Nephron progenitor cell (in vitro differentiated cells): Measurements from ENCODE around the gene MMS19.

Experiments used
- DNase-seq: peaks from one replicate; pipeline ENCODE4 v3.0.0; 2021
- H3K27ac Mint-ChIP-seq: 2 replicates; pipeline ENCODE4 v1.8.0; 2021; ENCODE audit warnings: mild to moderate bottlenecking, moderate library complexity, mixed read lengths
- H3K27me3 Mint-ChIP-seq: 2 replicates; pipeline ENCODE4 v1.8.0; 2021; ENCODE audit warnings: mild to moderate bottlenecking, low read depth, mixed read lengths; ENCODE audit not compliant: poor library complexity
- H3K36me3 Mint-ChIP-seq: 2 replicates; pipeline ENCODE4 v1.8.0; 2021; ENCODE audit warnings: low read depth, mixed read lengths
- H3K4me1 Mint-ChIP-seq: 2 replicates; pipeline ENCODE4 v1.8.0; 2021; ENCODE audit warnings: mixed read lengths
- H3K4me3 Mint-ChIP-seq: 2 replicates; pipeline ENCODE4 v1.8.0; 2021; ENCODE audit warnings: mild to moderate bottlenecking, moderate library complexity, mixed read lengths
- H3K9me3 Mint-ChIP-seq: 2 replicates; pipeline ENCODE4 v1.8.0; 2021; ENCODE audit warnings: mild to moderate bottlenecking, moderate library complexity, mixed read lengths
- TF ChIP-seq, protein P1 (sequence below): fragments of 200-600 bp; sonication (generic); IDR thresholded peaks from 2 replicates; pipeline ENCODE4 v1.5.0; 2021; ENCODE audit warnings: antibody characterized with exemption

MMS19 gene

DNA sequence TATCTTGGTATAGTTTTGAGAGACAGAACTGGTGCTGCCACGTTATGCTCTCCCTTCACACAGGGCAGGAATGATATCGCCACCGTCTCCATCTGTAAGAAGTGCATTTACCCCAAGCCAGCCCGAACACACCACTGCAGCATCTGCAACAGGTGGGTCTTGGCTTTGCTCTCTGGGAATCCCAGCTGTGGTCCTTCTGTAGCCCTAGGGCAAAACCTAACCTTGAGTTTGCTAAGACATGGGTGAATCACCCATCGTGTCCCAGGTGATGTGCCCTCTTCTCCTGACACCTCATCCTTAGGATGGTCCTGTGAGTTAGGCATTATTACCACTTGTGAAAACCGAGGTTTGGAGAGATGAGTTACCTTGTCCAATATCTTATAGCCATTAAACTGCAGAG lies 45.9 kb downstream of the MMS19 start:
- DNase-seq, result no peak
- no peaks in the 10 kb centered on the region for H3K9me3 Mint-ChIP-seq
- H3K4me3 Mint-ChIP-seq, result no peak overlapping the region
- H3K36me3 Mint-ChIP-seq, result peaks cover 56% of the 10 kb centered on the region
- peaks cover 27% of the 10 kb centered on the region for H3K4me1 Mint-ChIP-seq
- no peaks in the 10 kb centered on the region for H3K27me3 Mint-ChIP-seq
- TF ChIP-seq, protein P1, sequence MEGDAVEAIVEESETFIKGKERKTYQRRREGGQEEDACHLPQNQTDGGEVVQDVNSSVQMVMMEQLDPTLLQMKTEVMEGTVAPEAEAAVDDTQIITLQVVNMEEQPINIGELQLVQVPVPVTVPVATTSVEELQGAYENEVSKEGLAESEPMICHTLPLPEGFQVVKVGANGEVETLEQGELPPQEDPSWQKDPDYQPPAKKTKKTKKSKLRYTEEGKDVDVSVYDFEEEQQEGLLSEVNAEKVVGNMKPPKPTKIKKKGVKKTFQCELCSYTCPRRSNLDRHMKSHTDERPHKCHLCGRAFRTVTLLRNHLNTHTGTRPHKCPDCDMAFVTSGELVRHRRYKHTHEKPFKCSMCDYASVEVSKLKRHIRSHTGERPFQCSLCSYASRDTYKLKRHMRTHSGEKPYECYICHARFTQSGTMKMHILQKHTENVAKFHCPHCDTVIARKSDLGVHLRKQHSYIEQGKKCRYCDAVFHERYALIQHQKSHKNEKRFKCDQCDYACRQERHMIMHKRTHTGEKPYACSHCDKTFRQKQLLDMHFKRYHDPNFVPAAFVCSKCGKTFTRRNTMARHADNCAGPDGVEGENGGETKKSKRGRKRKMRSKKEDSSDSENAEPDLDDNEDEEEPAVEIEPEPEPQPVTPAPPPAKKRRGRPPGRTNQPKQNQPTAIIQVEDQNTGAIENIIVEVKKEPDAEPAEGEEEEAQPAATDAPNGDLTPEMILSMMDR, result no peak
- H3K27ac Mint-ChIP-seq, result peak overlapping the region; percentile 88

DNA sequence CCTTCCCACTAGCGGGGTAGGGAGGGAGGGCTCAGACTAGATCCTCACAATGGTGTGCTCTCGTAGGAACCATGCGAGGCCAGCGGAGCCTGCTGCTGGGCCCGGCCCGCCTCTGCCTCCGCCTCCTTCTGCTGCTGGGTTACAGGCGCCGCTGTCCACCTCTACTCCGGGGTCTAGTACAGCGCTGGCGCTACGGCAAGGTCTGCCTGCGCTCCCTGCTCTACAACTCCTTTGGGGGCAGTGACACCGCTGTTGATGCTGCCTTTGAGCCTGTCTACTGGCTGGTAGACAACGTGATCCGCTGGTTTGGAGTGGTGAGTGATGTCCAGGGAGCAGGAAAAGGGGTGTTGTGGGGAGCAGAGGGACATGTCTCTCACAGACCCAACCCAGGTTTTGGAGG lies 46.6 kb downstream of the MMS19 start:
- TF ChIP-seq, protein P1, result no peak
- peak overlapping the region; percentile 36 for H3K27ac Mint-ChIP-seq
- peaks cover 49% of the 10 kb centered on the region for H3K36me3 Mint-ChIP-seq
- H3K4me1 Mint-ChIP-seq, result peaks cover 34% of the 10 kb centered on the region
- H3K4me3 Mint-ChIP-seq, result no peak overlapping the region
- no peaks in the 10 kb centered on the region for H3K27me3 Mint-ChIP-seq
- DNase-seq, result no peak
- no peaks in the 10 kb centered on the region for H3K9me3 Mint-ChIP-seq

DNA sequence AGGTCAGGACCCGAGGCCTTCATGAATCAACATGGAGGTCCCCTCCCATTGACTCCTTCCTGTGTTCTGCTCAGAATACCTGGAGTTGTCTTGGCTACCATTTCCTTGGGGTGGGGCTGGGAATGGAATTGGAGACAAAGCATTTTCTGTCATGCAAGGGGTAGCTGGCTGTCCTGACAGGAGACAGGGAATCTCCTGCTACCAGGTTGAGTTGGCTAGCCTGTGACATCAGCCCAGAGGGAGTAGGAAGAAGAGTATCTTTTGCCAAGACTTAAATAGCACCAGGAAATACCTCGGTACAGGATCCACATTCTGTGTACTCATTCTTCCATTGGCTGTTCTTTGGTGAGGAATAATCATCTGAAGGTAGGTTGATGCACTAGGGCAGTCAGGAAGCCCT lies 47.4 kb downstream of the MMS19 start:
- DNase-seq, result no peak
- TF ChIP-seq, protein P1, result no peak
- peaks cover 34% of the 10 kb centered on the region for H3K4me1 Mint-ChIP-seq
- no peaks in the 10 kb centered on the region for H3K27me3 Mint-ChIP-seq
- H3K9me3 Mint-ChIP-seq, result no peaks in the 10 kb centered on the region
- peaks cover 46% of the 10 kb centered on the region for H3K36me3 Mint-ChIP-seq
- no peak overlapping the region for H3K4me3 Mint-ChIP-seq
- peak overlapping the region; percentile 91 for H3K27ac Mint-ChIP-seq

DNA sequence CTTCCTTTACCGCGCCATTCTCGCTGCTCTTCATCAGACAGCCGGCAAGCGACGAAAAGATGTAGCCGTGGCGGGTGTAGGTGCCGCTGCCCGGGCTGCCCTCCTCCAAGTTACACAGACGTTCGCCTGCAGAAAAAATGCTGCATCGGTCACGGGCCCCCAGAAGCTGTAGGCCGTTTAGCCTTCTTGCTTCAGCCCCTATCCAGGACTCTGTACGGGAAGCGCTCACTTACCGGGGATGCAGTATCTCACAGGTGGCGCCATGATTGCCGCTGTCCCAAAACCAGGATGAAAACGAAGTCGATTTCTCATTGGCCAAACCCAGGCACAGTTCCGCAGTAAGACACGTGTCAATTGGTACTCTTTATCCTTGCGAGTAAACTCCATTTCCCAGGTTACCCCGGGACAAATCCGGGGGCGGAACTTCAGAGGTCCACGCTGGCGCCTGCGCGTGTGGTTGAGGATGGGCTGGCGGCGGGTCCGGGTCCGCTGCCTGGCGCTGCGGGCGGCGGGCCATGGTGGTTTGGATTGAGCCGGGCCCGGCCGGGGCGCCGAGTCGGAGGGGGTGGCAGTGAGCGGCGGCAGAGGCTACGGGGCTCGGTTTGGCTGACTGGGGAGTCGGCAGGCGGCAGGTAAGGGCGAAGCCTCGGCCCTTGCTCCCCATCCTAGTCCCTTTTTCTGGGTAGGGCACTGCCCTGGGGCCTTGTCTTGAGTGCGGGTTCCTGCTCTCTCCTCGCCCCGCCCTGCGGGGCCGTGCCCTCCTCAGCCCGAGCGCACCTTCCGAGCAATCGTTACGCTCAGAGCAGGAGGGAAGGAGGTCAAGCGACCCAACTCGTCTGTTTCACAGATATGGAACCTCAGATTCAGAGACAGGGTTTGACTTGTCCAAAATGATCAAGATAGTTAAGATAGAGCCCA lies 52.2 kb downstream of the MMS19 start, which contains the start of the genes EXOSC1 and ZDHHC16:
Gene EXOSC1, minus strand, starts transcription at position 285 of the 918 bp plus-strand sequence. Its CDS starts 21 bp downstream, at position 264.
Gene ZDHHC16, plus strand, starts transcription at position 454 of the 918 bp plus-strand sequence. CDS start 5,501 bp downstream, outside the sequence.
- H3K27ac Mint-ChIP-seq, result peak within 1 kb of the TSS; percentile 82
- peaks cover 47% of the 10 kb centered on the region for H3K4me1 Mint-ChIP-seq
- peak within 1 kb of the TSS; percentile 96 for H3K4me3 Mint-ChIP-seq
- peaks cover 32% of the 10 kb centered on the region for H3K36me3 Mint-ChIP-seq
- no peaks in the 10 kb centered on the region for H3K9me3 Mint-ChIP-seq
- TF ChIP-seq, protein P1, result no peak
- no peaks in the 10 kb centered on the region for H3K27me3 Mint-ChIP-seq
- DNase-seq, result peak; percentile 91

DNA sequence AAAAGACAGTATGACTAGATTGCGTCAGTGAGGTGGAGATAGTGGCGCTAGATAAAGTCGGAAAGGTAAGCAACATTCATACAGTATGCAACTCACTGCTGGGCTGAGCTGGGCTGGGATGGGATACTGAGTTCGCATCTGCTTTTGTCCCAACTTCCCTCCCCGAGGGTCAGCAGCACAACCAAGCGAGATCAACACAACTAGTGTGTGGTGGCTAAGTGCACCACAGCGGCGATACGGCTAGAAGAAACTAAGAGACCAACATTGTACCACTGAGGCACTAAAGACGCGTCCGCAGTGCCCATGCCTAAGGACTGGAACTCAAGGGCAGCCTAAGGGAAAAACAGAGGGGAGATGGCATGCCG lies 52.9 kb downstream of the MMS19 start:
- peaks cover 30% of the 10 kb centered on the region for H3K36me3 Mint-ChIP-seq
- peak overlapping the region; percentile 82 for H3K27ac Mint-ChIP-seq
- no peaks in the 10 kb centered on the region for H3K27me3 Mint-ChIP-seq
- peaks cover 41% of the 10 kb centered on the region for H3K4me1 Mint-ChIP-seq
- peak overlapping the region; percentile 96 for H3K4me3 Mint-ChIP-seq
- no peak for DNase-seq
- no peaks in the 10 kb centered on the region for H3K9me3 Mint-ChIP-seq
- TF ChIP-seq, protein P1, result no peak
